NCI-H1105 (cell line): ENCODE results near the gene SCG5.

Experiments used
- DNase-seq: peaks from one replicate; lab custom pipeline; 2025; lab: John Stamatoyannopoulos, UW

SCG5 gene

DNA sequence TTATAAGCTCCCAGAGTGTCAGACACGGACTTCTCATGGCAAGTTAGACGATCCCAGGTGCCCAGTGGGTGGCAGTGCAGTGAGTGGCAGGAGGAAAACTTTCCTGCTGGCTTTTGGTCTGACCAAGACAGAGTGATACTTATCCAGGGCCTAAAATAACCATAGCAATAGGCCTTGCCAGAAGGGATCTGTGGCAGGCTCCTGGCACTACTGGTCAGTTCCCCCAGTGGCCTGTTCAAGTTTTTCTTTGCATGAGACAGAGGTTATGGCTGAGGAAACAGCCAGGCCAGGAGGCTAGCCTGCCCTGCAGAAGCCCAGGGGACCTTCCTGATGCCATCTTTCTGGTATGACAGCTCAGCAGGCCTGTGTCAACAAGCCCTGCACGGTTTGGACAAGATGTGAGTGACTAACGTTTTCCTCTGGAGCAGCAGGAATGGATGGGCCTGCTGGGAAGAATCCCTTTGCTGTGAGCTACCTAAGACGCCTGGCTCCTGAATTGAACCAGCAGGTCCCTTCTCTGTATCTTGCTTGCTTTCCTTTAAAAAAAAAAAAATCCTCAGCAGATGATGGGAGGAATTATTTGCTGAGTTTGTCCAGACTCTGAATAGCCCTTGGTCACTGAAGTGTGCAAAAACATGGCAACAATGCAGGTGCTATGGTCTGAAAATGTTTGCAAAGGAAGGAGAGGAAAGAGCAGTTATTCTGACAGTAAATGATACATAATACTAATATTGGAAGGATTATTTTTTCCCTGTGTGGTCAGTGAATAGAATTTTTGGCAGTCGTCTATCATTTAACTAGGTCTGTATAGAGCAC, 18.0 kb downstream of the SCG5 start:
- DNase-seq, result no peak

DNA sequence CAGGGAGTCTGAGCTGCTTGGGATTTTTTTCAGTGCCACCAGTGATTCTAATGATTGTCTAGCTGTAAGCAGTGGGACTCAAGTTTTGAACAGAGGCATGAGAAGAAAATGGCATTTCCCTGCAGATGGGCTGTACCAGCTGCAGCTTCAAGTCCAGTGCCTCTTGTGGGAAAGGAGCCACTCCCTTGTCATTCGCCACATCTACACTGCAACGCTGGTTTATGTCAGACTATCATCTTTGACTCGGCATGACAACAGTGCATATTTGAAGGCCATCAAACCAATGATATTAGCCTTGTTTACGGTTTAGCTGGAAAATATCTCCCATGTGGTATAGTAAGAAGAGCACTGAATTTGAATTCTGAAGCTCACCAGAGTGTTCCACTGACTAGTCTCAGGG, 22.2 kb downstream of the SCG5 start:
- DNase-seq, result no peak

DNA sequence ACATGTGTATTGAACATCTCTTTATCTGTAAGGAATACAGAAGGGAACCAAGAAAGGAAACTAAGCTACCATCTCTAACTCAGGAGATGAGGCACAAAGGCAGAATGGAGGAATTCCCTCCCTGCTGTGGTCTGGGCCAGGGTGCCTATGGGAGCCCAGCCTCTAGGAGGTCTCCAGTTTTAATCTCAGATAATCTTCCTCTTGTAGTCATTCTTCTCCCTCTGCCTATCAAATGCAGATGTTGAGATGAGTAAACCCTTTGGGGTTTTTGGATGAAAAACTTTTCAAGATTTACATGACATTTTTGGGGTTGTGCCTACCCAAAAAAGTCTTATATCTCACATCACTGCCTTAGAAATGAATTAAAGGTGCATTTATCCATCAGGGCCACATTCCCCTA, 23.3 kb downstream of the SCG5 start:
- no peak for DNase-seq

DNA sequence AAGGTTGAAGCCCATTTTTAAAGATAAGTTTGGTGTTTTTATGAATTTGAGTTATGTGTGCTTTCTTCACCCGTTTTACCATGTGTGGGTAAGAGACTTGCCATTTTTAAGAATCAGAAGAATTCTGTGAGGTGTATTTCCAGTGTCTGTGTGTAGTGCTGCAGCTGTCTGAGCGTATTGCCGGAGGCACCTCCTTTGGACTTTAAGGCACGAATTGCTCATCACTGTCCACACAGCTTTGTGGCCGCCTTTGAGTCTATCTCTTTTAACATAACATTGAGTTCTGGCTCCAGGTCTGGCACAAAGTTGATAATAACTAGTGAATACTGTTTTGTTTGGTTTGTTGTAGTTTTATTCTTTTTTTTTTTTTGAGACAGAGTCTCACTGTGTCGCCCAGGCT, 25.8 kb downstream of the SCG5 start:
- no peak for DNase-seq

DNA sequence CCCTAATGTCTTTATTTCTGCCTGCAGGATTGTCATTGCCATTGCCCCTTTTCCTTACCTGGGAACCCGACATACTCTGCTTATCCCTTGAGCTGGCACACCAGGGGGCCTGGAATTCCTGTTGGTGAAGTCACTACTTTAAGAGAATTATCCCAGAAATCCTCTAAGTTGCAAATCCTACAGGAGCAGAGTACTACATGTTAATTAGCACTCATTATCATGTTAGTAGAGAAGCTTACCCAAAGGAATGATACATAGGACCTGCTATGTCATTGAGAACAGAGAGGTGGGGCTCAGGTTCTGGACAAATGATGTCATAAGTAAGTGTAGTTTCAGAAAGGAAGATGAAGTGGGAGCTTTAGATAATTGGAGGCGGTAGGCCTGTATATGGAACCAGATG, 27.4 kb downstream of the SCG5 start:
- DNase-seq, result no peak

DNA sequence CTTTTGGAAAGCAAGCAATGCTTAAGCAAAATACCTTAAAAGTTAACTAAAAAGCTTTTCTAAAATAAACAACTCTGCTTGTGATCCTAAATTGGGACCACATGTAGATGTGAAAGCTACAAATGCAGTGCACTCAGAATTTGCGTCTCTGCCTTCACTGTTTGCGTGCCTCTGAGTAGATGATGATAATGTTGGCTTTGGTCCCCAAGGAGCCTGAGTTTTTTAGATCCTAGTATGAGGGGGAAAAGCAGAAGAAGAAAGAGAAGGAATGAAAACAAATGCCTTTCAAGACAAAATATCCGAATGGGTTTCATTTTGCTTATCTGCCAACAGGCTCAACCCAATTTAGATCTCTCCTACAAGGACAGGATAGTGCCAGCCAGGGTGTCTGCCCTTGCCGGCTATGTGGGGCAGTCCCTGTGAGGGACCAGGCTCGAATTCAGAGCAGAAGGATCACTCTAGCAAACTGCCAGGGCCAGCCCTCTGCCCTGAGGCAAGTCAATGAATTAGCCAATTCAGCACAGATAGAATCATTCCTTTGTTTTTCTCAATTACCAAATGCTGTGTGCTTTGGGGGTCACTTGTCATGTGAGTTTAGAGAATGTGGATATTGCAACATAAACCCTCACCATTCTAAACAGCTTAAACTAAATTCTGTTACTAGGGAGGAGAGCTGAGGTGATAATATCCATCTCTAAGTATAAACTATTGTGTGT, 28.5 kb downstream of the SCG5 start:
- DNase-seq, result no peak

DNA sequence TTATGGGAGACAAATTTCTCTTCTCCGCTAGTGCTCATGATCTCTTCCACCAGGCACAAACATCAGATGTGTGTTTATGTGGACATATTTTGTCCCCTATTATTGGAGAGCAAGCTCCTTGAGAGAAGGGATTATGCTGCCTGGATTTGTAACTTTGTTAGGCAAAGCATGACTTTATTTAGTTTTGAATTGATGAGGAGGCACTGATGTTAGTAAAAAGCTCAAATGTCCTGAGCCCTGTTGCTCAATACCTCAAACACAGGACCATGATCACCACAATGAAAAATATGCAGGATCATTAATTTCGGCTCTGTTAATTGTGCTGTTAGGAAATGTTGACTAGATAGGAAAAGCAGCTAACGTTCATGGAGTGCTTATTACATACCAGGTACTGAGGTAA, 29.1 kb downstream of the SCG5 start:
- no peak for DNase-seq

DNA sequence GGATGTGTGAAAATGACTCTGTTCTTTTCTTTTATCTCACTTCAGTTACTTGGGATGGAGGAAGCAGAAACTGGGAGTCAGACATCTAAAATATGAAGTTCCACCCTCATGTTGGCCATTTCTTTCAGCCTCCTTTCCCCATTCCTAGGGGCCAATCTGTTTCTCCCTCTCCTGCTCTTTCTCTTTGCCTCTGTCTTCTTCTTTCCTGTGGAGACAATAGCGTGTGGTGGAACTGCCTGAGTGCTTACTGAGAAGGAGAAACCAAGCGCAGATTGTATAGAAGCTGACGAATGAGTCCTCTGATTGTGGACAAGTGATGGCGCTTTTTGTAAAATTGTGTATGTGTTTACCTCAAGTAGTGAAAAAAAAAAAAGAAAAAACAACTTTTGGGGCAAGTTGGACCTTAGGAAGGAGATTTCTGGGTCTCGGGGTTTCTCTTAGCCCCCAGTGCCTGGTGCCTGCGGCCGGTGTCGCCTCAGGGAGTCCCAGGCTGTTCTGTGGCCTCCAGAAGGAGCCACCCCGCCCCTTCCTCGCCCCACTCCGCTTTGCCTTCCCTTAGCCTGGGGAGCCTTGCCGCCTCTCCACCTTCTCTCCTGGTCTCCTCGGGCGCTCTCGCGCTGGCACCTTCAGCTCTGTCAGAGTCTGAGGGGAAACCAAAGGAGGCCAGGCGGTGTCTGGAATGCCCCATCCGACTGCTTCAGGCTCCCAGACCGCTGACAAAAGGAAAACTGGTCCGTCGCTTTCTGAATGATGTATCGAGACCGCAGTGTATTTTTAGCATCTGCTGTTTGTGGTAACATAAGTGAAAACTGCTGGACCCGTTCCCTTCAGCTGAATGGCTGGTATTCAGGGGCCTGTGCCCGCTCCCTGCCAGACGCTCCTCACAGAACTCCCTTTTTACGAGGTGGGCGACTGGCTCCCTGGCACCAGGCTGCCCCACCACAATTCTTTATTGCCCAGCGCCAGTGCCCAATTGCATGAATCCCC, 30.1 kb downstream of the SCG5 start:
- DNase-seq, result no peak

DNA sequence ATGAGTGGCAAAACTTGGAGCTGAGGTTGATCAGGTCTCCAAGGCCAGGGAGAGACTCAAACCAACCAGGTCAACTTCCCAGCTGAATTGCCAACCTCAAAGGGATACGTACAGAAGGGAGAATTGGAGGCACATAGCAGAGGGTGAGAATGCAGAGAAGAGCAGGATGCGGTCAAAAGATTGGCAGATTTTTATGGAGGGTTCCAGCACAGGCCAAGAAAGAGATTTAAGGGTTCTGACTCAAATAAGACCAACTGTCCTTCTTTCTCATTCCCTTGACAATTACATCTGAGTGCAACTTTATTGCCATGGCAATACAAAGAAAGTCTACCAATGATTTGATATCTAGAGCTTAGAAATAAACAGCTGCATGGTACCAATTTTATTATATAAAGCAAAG, 33.2 kb downstream of the SCG5 start:
- no peak for DNase-seq

DNA sequence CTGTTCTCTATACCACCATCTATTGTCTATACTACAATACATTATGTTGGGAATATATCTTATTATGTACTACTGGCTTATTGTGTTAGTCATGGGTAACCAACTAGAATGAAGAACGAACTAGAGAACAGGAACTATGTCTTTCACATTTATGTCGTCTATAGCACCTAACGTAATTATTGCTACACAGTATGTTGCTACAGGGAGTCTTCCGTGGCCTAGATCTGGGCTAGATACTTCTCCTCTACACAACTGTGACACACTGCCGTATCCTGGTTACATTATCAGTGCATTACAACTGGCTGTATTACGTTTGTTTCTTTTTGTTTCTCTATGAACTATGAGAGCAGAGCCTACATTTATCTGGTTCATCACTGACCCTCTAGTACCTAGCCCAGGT, 34.0 kb downstream of the SCG5 start:
- no peak for DNase-seq

DNA sequence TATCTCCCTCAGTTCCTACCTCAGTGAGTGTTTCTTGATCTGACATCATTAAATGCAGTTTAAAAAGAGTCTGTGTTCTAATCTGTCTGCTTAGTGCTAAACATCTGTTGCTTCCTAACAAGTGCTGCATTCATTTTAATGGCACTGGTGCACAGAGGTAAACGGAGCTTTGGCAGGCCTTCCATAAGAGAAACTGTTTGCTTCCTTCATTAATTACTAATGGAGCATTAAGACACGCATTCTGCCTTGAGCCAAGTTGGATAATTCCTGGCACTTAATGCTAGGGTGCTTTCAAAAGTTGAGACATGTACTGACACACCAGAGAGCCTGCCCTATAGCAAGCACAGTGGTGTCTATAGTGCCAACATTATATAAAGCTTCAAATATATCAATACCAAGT, 34.7 kb downstream of the SCG5 start:
- DNase-seq, result no peak

DNA sequence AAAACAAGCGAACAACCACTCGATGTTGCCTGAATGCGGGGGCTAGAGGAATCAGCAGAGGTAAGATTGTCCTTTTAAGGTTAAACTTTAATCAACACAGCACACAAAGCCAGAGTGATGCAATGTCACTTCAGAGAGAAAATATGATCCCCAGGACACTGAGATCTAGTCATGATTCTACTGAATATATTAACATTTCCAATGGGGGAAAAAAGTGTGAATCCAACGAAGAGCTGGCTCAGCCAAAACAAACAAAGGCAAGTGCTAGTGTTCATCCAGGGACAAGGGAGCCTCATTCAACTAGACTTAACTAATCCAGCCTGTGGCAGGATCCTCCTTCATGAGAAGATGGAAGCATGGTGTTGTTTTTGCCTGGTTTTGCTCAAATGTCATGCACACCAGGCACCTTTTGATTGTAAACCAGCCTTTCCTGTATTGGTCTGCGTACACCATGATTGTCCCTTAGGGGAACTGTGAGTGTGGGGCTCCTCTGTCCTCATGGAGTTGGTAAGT, 35.8 kb downstream of the SCG5 start:
- DNase-seq, result no peak

DNA sequence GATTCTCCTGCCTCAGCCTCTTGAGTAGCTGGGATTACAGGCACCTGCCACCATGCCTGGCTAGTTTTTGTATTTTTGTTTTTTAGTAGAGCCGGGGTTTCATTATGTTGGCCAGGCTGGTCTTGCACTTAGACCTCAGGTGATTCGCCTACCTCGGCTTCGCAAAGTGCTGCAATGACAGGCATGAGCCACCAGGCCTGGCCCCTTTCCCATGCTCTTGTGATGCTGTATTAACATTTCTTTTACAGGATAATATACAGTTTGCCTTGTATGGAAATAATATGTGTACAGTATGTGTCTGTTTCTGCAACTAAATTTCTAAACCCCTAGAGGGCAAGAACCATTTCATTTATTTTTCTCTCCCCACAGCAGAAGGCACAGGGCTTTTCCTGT, 37.8 kb downstream of the SCG5 start:
- DNase-seq, result no peak

DNA sequence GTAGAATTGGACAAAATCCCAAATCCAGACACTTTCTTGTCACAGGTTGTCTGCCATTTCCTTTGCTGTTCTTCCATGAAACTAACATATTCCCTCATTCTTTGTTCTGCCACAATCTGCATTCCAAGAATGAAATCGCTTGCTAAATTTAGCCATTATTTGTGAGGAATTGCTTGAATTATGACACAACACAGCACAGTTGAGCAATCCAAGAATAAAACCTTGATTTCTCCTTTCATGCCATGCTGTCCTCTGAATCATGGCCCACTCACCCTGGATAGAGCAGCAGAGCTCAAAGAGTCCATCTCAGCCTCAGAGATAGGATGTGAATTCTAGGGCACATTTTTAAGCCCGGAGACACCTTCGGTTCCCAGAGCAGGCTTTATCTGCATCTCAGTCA, 41.1 kb downstream of the SCG5 start:
- DNase-seq, result no peak

DNA sequence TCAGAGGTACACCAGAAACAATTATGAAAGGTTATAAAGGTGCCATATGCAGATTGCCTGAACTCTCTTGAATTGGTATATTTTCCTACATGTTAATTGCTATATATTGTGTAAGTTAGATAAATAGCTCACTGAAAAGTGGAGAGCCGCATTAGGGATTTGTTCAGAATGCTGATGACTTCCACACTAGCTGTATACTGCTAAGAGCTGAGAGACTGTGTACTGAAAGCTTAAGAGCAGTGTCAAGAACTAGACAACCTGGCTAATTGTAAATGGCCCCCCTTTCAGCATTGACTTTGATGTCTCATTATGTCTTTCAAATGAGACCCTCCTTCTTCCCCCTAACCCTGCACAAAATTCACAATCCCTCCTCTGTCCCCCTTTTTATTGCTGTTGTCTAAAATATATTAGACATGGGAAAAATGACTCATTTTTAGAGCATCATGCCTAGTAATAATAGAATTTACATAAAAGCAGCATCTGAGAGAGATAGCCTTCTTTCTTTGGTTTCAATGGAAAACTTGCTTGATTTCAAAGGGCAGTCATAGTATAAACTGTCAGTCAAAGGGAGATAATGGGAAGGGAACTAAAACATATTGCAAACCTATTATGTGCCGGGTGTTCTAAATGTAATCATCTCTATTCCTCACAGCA, 41.6 kb downstream of the SCG5 start:
- no peak for DNase-seq

DNA sequence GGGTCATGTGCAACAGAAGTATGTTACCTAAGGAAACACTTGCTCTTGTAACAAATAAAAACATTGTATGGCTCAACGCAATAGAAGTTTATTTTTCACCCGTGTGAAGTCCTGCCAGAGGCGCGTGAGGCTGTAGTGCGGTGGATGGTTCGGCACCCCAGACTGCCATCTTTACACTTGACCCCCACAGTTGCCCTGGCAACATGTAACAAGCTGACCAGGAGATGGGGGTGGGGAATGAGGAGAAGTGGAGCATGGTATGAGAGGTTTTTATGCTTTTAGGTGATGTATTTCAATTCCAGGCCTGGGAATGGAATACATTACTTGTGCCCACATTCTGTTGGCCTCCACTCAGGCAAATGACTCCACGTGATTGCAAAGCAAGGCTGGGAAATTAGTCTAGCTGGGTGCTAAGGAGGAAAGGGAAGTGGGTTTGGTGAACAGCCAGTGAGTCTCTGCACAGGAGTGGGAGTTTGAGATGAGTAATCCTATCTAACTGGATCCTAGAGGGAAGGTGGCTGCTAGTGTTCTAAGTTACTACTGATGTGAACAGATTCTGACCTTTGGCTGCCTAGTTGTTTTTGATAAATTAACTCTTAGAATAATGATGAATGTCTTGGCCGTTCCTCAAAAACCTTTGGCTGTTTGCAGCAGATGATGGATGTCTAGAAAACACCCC, 42.5 kb downstream of the SCG5 start:
- no peak for DNase-seq

DNA sequence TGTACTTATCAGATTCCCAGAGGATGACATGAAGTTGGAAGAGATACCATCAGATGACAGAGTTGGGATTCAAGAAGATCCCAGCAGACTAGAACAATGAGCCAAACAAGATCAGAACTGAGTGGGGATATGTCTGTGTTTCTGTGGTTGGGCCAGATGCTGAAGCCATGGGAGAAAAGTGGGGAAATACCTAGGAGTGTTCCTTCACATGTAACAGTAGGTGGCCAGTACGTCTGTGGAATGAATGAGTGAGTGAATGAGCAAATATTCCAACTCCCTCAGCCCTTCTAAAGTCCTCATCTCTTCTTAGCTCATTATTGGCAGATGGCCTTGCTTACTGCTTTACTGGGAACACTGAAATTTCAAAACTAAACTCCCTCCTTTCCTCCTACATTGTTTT, 44.1 kb downstream of the SCG5 start:
- no peak for DNase-seq

DNA sequence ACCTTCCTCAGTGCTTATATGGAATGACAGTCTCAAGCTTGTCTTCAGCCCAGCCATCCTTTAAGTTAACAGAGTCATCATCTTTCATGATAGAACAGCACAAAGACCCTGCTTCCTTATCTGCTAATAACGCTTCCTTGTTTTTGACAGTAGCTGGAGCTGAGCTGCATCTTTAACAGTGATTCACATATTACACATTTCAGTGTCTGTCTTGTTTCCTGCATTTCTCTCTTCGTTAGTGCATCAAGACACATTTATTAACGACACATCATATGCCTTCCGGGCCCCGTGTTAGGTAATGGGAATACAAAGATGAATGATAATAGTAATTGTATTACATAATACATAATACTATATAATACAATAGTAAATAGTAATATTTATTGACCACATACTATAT, 46.0 kb downstream of the SCG5 start:
- no peak for DNase-seq

DNA sequence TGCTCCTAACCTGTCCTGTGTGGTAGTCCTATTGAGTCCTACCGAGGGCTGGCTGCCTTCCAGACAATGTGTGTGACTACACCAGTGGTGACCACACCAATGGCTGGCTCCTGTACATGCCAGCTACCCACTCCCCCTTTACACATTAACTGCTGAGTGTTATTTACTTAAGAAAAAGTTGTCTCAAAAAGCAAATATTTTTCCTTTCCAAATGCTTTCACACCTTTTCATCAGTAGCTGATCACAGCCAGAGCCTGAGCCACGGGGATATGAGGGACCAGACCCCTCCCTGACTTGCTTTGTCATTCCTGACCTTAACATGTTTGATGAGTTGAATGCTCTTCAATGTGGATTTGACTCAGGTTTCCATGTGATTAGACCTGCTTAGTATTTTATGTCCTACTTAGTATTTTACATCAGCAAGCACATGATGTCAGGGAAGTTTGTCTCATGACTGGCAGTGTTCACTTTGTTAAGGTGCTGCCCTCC, 46.7 kb downstream of the SCG5 start:
- no peak for DNase-seq

DNA sequence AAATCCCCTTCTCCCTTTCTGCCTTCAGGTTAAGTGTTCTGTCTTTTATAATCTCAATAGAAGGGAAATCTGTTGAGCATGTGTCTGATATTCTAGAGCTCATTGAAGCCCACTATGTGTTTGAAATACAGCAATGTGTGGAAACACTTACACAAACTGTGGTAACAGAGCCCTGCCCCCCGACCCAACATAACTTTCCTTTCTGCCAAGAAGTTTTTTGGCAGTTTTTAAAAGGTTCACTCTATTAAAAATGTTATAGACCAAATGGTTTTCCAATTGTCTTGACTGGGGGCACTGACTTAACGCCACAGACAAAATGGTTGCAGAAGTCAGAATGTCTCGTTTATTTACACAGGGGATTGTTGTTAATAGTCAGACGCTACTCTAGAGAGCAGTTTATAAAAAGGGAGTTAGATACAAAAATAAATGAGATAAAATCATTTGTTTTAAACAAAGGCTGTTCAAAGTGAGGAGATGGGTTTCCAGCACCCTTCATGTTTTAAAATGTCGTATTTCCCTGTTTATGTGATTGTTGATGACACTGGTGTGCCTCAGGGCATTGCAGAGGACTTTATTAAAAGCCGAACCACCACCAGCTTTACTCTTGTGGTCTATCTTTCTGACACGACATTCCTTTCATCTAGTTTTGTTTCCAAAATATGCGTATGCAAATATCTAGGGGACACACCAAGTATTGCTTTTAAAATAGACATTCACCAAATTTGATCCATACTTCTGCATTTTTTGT, 49.6 kb downstream of the SCG5 start:
- no peak for DNase-seq
